ENCODE data around the gene SWT1.

DNA sequence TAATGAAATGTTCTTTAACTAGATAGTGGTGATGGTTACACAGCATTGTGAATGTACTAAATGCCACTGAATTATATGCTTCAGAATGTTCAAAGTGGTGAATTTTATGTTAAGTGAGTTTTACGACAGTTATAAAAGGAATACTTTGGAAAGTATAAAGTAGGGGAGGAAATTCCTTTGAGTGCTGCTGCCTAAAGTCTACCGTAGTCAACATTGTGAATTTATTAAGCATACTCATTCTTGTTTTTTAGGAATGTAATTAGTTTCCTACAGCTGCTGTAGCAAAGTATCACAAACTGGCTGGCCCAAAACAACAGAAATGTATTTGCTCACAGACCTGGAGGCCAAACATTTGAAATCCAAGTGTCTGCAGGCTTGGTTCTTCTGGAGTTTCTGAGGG is 73.0 kb downstream of the SWT1 start:
- TF ChIP-seq, protein P1, sequence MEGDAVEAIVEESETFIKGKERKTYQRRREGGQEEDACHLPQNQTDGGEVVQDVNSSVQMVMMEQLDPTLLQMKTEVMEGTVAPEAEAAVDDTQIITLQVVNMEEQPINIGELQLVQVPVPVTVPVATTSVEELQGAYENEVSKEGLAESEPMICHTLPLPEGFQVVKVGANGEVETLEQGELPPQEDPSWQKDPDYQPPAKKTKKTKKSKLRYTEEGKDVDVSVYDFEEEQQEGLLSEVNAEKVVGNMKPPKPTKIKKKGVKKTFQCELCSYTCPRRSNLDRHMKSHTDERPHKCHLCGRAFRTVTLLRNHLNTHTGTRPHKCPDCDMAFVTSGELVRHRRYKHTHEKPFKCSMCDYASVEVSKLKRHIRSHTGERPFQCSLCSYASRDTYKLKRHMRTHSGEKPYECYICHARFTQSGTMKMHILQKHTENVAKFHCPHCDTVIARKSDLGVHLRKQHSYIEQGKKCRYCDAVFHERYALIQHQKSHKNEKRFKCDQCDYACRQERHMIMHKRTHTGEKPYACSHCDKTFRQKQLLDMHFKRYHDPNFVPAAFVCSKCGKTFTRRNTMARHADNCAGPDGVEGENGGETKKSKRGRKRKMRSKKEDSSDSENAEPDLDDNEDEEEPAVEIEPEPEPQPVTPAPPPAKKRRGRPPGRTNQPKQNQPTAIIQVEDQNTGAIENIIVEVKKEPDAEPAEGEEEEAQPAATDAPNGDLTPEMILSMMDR (conservative IDR thresholded peaks at IDR 0.05; ENCODE audit: low read length), result no peak
- TF ChIP-seq EZH2phosphoT487 (IDR thresholded peaks at IDR 0.05; ENCODE audit: borderline replicate concordance), result no peak

Measured in Loucy (cell line).